Mesenchymal stem cell (in vitro differentiated cells and primary cell): ENCODE results near the gene SORL1.

ENCODE experiments used
- DNase-seq: peaks from one replicate; pipeline ENCODE4 v3.0.0-alpha.2; 2013
- H2AFZ ChIP-seq: one replicate; pipeline ENCODE4 v1.6.1; 2013; ENCODE audit warnings: low read depth, mild to moderate bottlenecking, control low read depth, inconsistent platforms, low read length, moderate library complexity
- H2AK5ac ChIP-seq: 2 replicates; pipeline ENCODE4 v1.6.1; 2013; ENCODE audit warnings: low read length, moderate library complexity, mild to moderate bottlenecking, inconsistent platforms; ENCODE audit not compliant: severe bottlenecking
- H2BK120ac ChIP-seq: one replicate; pipeline ENCODE4 v1.6.1; 2013; ENCODE audit warnings: low read depth, mild to moderate bottlenecking, inconsistent platforms, low read length, moderate library complexity
- H2BK12ac ChIP-seq, 2 experiments: one replicate each; pipeline ENCODE4 v1.6.1; 2013; ENCODE audit warnings: inconsistent platforms in 2 of 2, low read length in 2 of 2, mild to moderate bottlenecking in 2 of 2, moderate library complexity in 2 of 2, control low read depth in 1 of 2
- H2BK15ac ChIP-seq: one replicate; pipeline ENCODE4 v1.6.1; 2013; ENCODE audit warnings: mild to moderate bottlenecking, low read depth, inconsistent platforms; ENCODE audit not compliant: poor library complexity, severe bottlenecking
- H2BK5ac ChIP-seq: 2 replicates; pipeline ENCODE4 v1.6.1; 2013; ENCODE audit warnings: low read depth, mild to moderate bottlenecking, low read length, control low read depth, inconsistent platforms; ENCODE audit not compliant: poor library complexity, severe bottlenecking
- H3K14ac ChIP-seq, 2 experiments: one replicate each; pipeline ENCODE4 v1.6.1; 2013; ENCODE audit warnings: inconsistent platforms in 2 of 2, low read length in 2 of 2, control low read depth in 1 of 2, mild to moderate bottlenecking in 1 of 2, moderate library complexity in 1 of 2
- H3K18ac ChIP-seq, 2 experiments: one replicate each; pipeline ENCODE4 v1.6.1; 2013; ENCODE audit warnings: inconsistent platforms in 2 of 2, low read length in 2 of 2, control low read depth in 1 of 2, low read depth in 1 of 2, mild to moderate bottlenecking in 1 of 2
- H3K23ac ChIP-seq, 2 experiments: one replicate each; pipeline ENCODE4 v1.6.1; 2013; ENCODE audit warnings: inconsistent platforms in 2 of 2, low read length in 2 of 2, mild to moderate bottlenecking in 2 of 2, moderate library complexity in 2 of 2, control low read depth in 1 of 2
- H3K27ac ChIP-seq: 2 replicates; pipeline ENCODE4 v1.5.1; 2013; ENCODE audit warnings: mild to moderate bottlenecking, moderate library complexity, low read length, control low read depth, inconsistent platforms; ENCODE audit not compliant: poor library complexity, severe bottlenecking
- H3K27me3 ChIP-seq, 2 experiments: 2 replicates each; pipeline versions ENCODE4 v1.6.1 to v1.7.0; 2013; ENCODE audit warnings: low read length in 2 of 2, mild to moderate bottlenecking in 2 of 2, moderate library complexity in 2 of 2, control low read depth in 1 of 2, inconsistent platforms in 1 of 2; ENCODE audit not compliant: control insufficient read depth in 1 of 2, insufficient read depth in 1 of 2
- H3K36me3 ChIP-seq, 2 experiments: 2 replicates each; pipeline versions ENCODE4 v1.6.1 to v1.7.0; 2013; ENCODE audit warnings: low read length in 2 of 2, control low read depth in 1 of 2, inconsistent platforms in 1 of 2, low read depth in 1 of 2, mild to moderate bottlenecking in 1 of 2; ENCODE audit not compliant: insufficient read depth in 2 of 2, control insufficient read depth in 1 of 2
- H3K4ac ChIP-seq, 2 experiments: one replicate each; pipeline ENCODE4 v1.6.1; 2013; ENCODE audit warnings: inconsistent platforms in 2 of 2, low read length in 2 of 2, mild to moderate bottlenecking in 2 of 2, moderate library complexity in 2 of 2, control low read depth in 1 of 2, low read depth in 1 of 2
- H3K4me1 ChIP-seq: 2 replicates; pipeline ENCODE4 v1.6.1; 2013; ENCODE audit warnings: low read depth, low read length, control low read depth; ENCODE audit not compliant: control insufficient read depth, insufficient read depth
- H3K4me2 ChIP-seq: 2 replicates; pipeline ENCODE4 v1.6.1; 2013; ENCODE audit warnings: low read length, mild to moderate bottlenecking, inconsistent platforms; ENCODE audit not compliant: poor library complexity, severe bottlenecking
- H3K4me3 ChIP-seq, 2 experiments: 2 replicates each; pipeline versions ENCODE4 v1.5.1 to v1.7.0; 2013; ENCODE audit warnings: low read length in 2 of 2, mild to moderate bottlenecking in 2 of 2, control low read depth in 1 of 2, low read depth in 1 of 2; ENCODE audit not compliant: insufficient read depth in 1 of 2
- H3K79me1 ChIP-seq: replicated peaks from 2 replicates; pipeline ENCODE4 v1.6.1; 2013; ENCODE audit warnings: mild to moderate bottlenecking, control low read depth, low read length, inconsistent platforms; ENCODE audit not compliant: poor library complexity, severe bottlenecking
- H3K9ac ChIP-seq: 2 replicates; pipeline ENCODE4 v1.7.0; 2013; ENCODE audit warnings: mild to moderate bottlenecking, low read length, moderate library complexity
- H3K9me3 ChIP-seq: 2 replicates; pipeline ENCODE4 v1.7.0; 2013; ENCODE audit warnings: mild to moderate bottlenecking, low read length; ENCODE audit not compliant: control insufficient read depth
- H4K8ac ChIP-seq: one replicate; pipeline ENCODE4 v1.6.1; 2013; ENCODE audit warnings: inconsistent platforms, mild to moderate bottlenecking, low read length, moderate library complexity
- H4K91ac ChIP-seq: one replicate; pipeline ENCODE4 v1.6.1; 2013; ENCODE audit warnings: mild to moderate bottlenecking, low read length, inconsistent platforms
- WGBS: methylation state at CpG from one replicate; pipeline ENCODE4 v1.1.7; 2013; ENCODE audit warnings: mixed read lengths; 5-methylcytosine and 5-hydroxymethylcytosine counted together

The SORL1 gene

DNA sequence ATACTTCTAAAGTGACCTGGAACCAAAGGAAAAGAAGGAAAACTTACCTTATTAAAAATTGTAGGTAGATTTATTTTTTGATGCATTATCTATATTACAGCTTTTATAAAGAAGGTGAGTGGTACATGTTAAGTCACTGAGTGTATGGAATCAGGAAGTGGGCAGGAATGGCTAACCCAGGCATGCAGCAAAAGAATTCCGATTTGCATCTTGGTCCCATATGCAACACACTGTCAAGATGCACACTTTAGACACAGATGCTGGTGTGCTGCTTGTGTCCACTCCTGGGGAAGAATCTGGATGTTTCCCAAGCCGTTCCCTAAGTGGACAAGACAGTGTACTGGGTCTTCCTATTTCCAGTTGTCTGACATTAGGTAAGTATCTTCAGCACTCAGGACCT, 100.5 kb downstream of the SORL1 start:
- H2BK120ac ChIP-seq, result no peak overlapping the region
- H3K36me3 ChIP-seq, result no peaks in the 10 kb centered on the region
- no peaks in the 10 kb centered on the region for H3K79me1 ChIP-seq
- H3K9ac ChIP-seq, result no peak overlapping the region
- no peak overlapping the region for H3K18ac ChIP-seq
- H3K4me2 ChIP-seq, result no peak overlapping the region
- no peak overlapping the region for H2BK5ac ChIP-seq
- no peak overlapping the region for H3K4ac ChIP-seq
- H3K9me3 ChIP-seq, result no peaks in the 10 kb centered on the region
- no peak overlapping the region for H3K14ac ChIP-seq
- peaks cover 0 to 49% of the 10 kb centered on the region in 2 experiments for H3K27me3 ChIP-seq
- H3K4me1 ChIP-seq, result no peaks in the 10 kb centered on the region
- no peak overlapping the region for H4K8ac ChIP-seq
- H2BK15ac ChIP-seq, result no peak overlapping the region
- DNase-seq, result no peak
- no peak overlapping the region for H2AFZ ChIP-seq
- no peak overlapping the region for H4K91ac ChIP-seq
- H3K23ac ChIP-seq, result no peak overlapping the region
- no peak overlapping the region for H2BK12ac ChIP-seq
- H3K4me3 ChIP-seq, result no peak overlapping the region
- 100% methylated on average over 2 of the region's 2 CpGs for WGBS
- no peak overlapping the region for H3K27ac ChIP-seq
- H2AK5ac ChIP-seq, result no peak overlapping the region

DNA sequence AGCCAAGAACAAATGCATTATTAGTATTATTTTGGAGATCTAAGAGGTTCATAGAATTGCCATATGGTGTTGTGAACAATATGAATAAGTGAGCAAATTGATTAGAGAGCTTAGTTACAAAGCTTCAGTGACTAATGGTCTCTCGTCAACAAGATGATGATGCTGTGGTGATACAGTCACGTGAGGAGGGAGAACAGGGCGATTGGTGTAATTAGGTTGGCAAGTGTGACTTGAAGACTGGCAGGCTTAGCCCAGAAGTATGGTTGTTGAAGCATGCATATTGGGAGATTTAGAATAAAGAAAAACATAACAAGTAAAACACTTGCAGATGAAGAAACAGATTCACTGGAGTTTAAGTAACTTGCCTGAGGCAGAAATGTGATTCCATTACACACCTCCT, 101.3 kb downstream of the SORL1 start:
- Histone ChIP-seq H4K8ac (no peak overlapping the region), H2AK5ac (no peak overlapping the region), H2BK5ac (no peak overlapping the region), H3K4me3 (no peak overlapping the region), H3K18ac (no peak overlapping the region), H3K9me3 (no peaks in the 10 kb centered on the region), H3K79me1 (no peaks in the 10 kb centered on the region), H4K91ac (no peak overlapping the region), H3K9ac (no peak overlapping the region), H3K14ac (no peak overlapping the region), H3K4ac (no peak overlapping the region), H3K27me3 (peaks cover 0 to 52% of the 10 kb centered on the region in 2 experiments), H3K4me1 (no peaks in the 10 kb centered on the region), H2AFZ (no peak overlapping the region), H3K27ac (no peak overlapping the region), H2BK120ac (no peak overlapping the region), H2BK15ac (no peak overlapping the region), H3K36me3 (no peaks in the 10 kb centered on the region), H2BK12ac (no peak overlapping the region), H3K4me2 (no peak overlapping the region), H3K23ac (no peak overlapping the region)
- DNase-seq, result no peak
- 88% methylated on average over 3 of the region's 3 CpGs for WGBS

DNA sequence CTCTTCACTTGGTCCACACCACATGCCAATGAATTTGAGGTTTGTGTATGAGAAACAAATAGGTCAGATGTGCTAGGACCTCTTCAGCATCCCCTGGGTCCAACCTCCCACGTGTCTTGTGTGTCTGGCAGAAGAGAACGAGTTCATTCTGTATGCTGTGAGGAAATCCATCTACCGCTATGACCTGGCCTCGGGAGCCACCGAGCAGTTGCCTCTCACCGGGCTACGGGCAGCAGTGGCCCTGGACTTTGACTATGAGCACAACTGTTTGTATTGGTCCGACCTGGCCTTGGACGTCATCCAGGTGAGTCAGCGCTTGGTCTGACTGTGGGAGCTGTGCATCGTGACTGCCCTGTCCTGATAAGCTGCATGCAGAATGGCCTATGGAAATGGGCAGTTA, 101.7 kb downstream of the SORL1 start:
- 85% methylated on average over 11 of the region's 11 CpGs for WGBS
- Histone ChIP-seq H3K9ac (no peak overlapping the region), H4K91ac (no peak overlapping the region)

DNA sequence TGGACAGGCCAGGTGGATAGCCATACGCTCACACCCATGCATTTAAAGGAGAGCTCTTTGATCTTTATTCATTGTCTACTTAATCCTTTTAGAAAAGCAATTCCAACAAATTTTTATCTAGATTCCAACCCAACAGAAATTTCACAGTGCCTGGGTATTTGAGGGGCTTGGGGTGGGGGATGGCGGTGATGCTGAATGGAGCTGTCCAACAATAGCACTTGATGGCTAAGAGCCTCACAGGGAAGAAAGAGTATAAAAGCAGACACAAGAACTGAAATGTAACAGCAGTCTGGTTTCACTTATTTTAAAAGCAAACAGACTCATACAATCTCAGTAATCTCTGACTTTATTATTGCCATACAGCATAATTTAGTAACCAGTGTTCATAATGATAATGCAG, 102.4 kb downstream of the SORL1 start:
- Histone ChIP-seq H3K27ac (no peak overlapping the region), H3K23ac (no peak overlapping the region), H3K14ac (no peak overlapping the region), H3K27me3 (peaks cover 0 to 64% of the 10 kb centered on the region in 2 experiments), H2AFZ (no peak overlapping the region), H4K8ac (no peak overlapping the region), H3K36me3 (no peaks in the 10 kb centered on the region), H2BK5ac (no peak overlapping the region), H3K4me3 (no peak overlapping the region), H3K79me1 (no peaks in the 10 kb centered on the region), H3K4me1 (no peaks in the 10 kb centered on the region), H2BK15ac (no peak overlapping the region), H2AK5ac (no peak overlapping the region), H2BK120ac (no peak overlapping the region), H4K91ac (no peak overlapping the region), H3K9ac (no peak overlapping the region), H2BK12ac (no peak overlapping the region), H3K18ac (no peak overlapping the region), H3K9me3 (no peaks in the 10 kb centered on the region), H3K4me2 (no peak overlapping the region), H3K4ac (no peak overlapping the region)
- 100% methylated on average over 1 of the region's 2 CpGs for WGBS
- no peak for DNase-seq

More for the DNA sequence above, 101.7 kb downstream of the SORL1 start:
- no peak overlapping the region for H2BK5ac ChIP-seq
- no peak overlapping the region for H4K8ac ChIP-seq
- no peaks in the 10 kb centered on the region for H3K9me3 ChIP-seq
- H2BK120ac ChIP-seq, result no peak overlapping the region
- H3K4ac ChIP-seq, result no peak overlapping the region
- DNase-seq, result no peak
- peaks cover 0 to 57% of the 10 kb centered on the region in 2 experiments for H3K27me3 ChIP-seq
- no peak overlapping the region for H3K4me3 ChIP-seq
- H3K79me1 ChIP-seq, result no peaks in the 10 kb centered on the region
- H3K14ac ChIP-seq, result no peak overlapping the region
- no peak overlapping the region for H3K4me2 ChIP-seq
- H2BK12ac ChIP-seq, result no peak overlapping the region
- H3K18ac ChIP-seq, result no peak overlapping the region
- H2AK5ac ChIP-seq, result no peak overlapping the region
- no peaks in the 10 kb centered on the region for H3K36me3 ChIP-seq
- no peak overlapping the region for H3K23ac ChIP-seq
- H2AFZ ChIP-seq, result no peak overlapping the region
- H3K4me1 ChIP-seq, result no peaks in the 10 kb centered on the region
- no peak overlapping the region for H2BK15ac ChIP-seq
- no peak overlapping the region for H3K27ac ChIP-seq
